ENCODE data around the gene LRRC25. TPM values are rescaled to one million over a fixed set of nuclear protein-coding genes. Genes with fewer than 3 reads are reported as not detected.
"Not testable (repeated sequence)": the region's sequence is repeated elsewhere in the genome, so short reads cannot be mapped to it uniquely, and the experiment has no call there.

Gene LRRC25
- total and polyA plus RNA-seq, 7 experiments from 2014 or later = 0.15 to 68.6 (median 0.76) TPM

- POLR2A ChIA-PET; H3K27me3 ChIP-seq (ENCODE audit: control insufficient read depth in 2 of 2, insufficient read depth in 2 of 2, low read length in 2 of 2); H3K27ac ChIP-seq (ENCODE audit: low read depth, low read length); H3K27ac Mint-ChIP-seq; H3K4me3 Mint-ChIP-seq; H3K27me3 Mint-ChIP-seq; ATAC-seq; H3K9me3 Mint-ChIP-seq; H3K9me3 ChIP-seq (ENCODE audit: control insufficient read depth in 2 of 3, low read length in 3 of 3); DNase-seq; intact Hi-C loops (cut with micrococcal nuclease); H3K4me3 ChIP-seq (ENCODE audit: low read length); H3K4me1 Mint-ChIP-seq; H3K4me1 ChIP-seq (ENCODE audit: control insufficient read depth in 2 of 2, insufficient read depth in 2 of 2, low read length in 2 of 2): not testable (repeated sequence)
- peaks cover 4 to 55% (median 34%) of the 10 kb centered on the region in 5 donors for H3K36me3 Mint-ChIP-seq
- peaks cover 3 to 45% (median 5%) of the 10 kb centered on the region in 3 experiments for H3K36me3 ChIP-seq (ENCODE audit: control insufficient read depth in 2 of 3, insufficient read depth in 3 of 3, low read length in 3 of 3)
- CTCF ChIA-PET = interaction anchor here (0.7 kb wide), 1 partner anchor 84 kb away, joined by 3 read pairs; no protein-coding TSS in a partner anchor
These were observed 33.1 kb downstream of the LRRC25 start for GRCh38 chr19:18364277-18364825.

DNA sequence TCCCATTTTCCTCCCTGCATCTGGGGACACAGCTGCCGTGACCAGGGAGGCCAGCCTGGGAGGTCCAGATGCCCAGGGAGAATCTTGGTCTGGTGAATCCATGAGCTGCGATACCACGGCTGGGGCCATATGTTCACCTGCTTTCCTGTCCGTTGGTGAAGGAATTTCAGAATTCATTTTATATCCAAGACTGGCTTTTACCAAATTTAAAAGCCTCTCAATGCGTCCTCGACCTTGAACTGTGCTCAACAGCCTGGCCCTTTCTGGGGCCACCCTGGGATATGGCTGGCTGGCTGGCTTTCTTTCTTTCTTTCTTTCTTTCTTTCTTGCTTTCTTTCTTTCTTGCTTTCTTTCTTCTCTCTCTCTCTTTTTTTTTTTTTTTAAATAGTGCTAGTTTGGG, 33.6 kb downstream of the LRRC25 start:
- no peak overlapping the region for H3K27ac ChIP-seq (ENCODE audit: low read depth, low read length)
- no peaks in the 10 kb centered on the region for H3K4me1 ChIP-seq (ENCODE audit: control insufficient read depth in 2 of 2, insufficient read depth in 2 of 2, low read length in 2 of 2)
- Mint-ChIP-seq H3K9me3 (no peaks in the 10 kb centered on the region), H3K27me3 (no peaks in the 10 kb centered on the region), H3K36me3 (peaks cover 4 to 58% (median 38%) of the 10 kb centered on the region in 5 donors), H3K4me1 (no peaks in the 10 kb centered on the region), H3K27ac (no peak overlapping the region), H3K4me3 (no peak overlapping the region)
- DNase-seq = no peak
- H3K9me3 ChIP-seq (ENCODE audit: control insufficient read depth in 2 of 3, low read length in 3 of 3) = peaks cover 0 to 3% (median 0%) of the 10 kb centered on the region in 3 experiments
- ChIA-PET POLR2A (interaction anchor here (0.6 kb wide), 1 partner anchor 274 kb away, joined by 3 read pairs; no protein-coding TSS in a partner anchor), CTCF (no interaction called here)
- no peaks in the 10 kb centered on the region for H3K27me3 ChIP-seq (ENCODE audit: control insufficient read depth in 2 of 2, insufficient read depth in 2 of 2, low read length in 2 of 2)
- no peak overlapping the region for H3K4me3 ChIP-seq (ENCODE audit: low read length)
- H3K36me3 ChIP-seq (ENCODE audit: control insufficient read depth in 2 of 3, insufficient read depth in 3 of 3, low read length in 3 of 3) = peaks cover 3 to 50% (median 5%) of the 10 kb centered on the region in 3 experiments
- intact Hi-C loops (cut with micrococcal nuclease) = no loop called here
- ATAC-seq = no peak

GRCh38 chr19:18362934-18363542, 34.4 kb downstream of the LRRC25 start:
- Mint-ChIP-seq H3K27ac (no peak overlapping the region), H3K9me3 (no peaks in the 10 kb centered on the region), H3K4me1 (no peaks in the 10 kb centered on the region), H3K36me3 (peaks cover 4 to 62% (median 38%) of the 10 kb centered on the region in 5 donors), H3K4me3 (no peak overlapping the region), H3K27me3 (no peaks in the 10 kb centered on the region)
- ChIA-PET CTCF (no interaction called here), POLR2A (interaction anchor here (0.6 to 1.0 kb wide), 2 partner anchors 21 to 275 kb away, joined by 3 read pairs; no protein-coding TSS in a partner anchor)
- Histone ChIP-seq H3K4me1 (ENCODE audit: control insufficient read depth in 2 of 2, insufficient read depth in 2 of 2, low read length in 2 of 2) (no peaks in the 10 kb centered on the region), H3K9me3 (ENCODE audit: control insufficient read depth in 2 of 3, low read length in 3 of 3) (peaks cover 0 to 3% (median 0%) of the 10 kb centered on the region in 3 experiments), H3K27ac (ENCODE audit: low read depth, low read length) (no peak overlapping the region), H3K36me3 (ENCODE audit: control insufficient read depth in 2 of 3, insufficient read depth in 3 of 3, low read length in 3 of 3) (peaks cover 3 to 55% (median 5%) of the 10 kb centered on the region in 3 experiments), H3K4me3 (ENCODE audit: low read length) (no peak overlapping the region), H3K27me3 (ENCODE audit: control insufficient read depth in 2 of 2, insufficient read depth in 2 of 2, low read length in 2 of 2) (no peaks in the 10 kb centered on the region)
- ATAC-seq (no peak), DNase-seq (no peak)
- intact Hi-C loops (cut with micrococcal nuclease) = no loop called here

- intact Hi-C loops (cut with micrococcal nuclease) = no loop called here
- H3K36me3 ChIP-seq (ENCODE audit: control insufficient read depth in 2 of 3, insufficient read depth in 3 of 3, low read length in 3 of 3) = peaks cover 5 to 69% (median 7%) of the 10 kb centered on the region in 3 experiments
- peaks cover 0 to 3% (median 0%) of the 10 kb centered on the region in 3 experiments for H3K9me3 ChIP-seq (ENCODE audit: control insufficient read depth in 2 of 3, low read length in 3 of 3)
- CTCF ChIA-PET = interaction anchor here (0.7 kb wide), 1 partner anchor 9 kb away, joined by 3 read pairs; no protein-coding TSS in a partner anchor
- POLR2A ChIA-PET = no interaction called here
- ATAC-seq (no peak), DNase-seq (no peak)
- no peaks in the 10 kb centered on the region for H3K4me1 ChIP-seq (ENCODE audit: control insufficient read depth in 2 of 2, insufficient read depth in 2 of 2, low read length in 2 of 2)
- Mint-ChIP-seq H3K27ac (peak overlapping the region in 1 of 9 donors; percentile 55), H3K9me3 (no peaks in the 10 kb centered on the region), H3K4me3 (no peak overlapping the region), H3K36me3 (peaks cover 4 to 73% (median 44%) of the 10 kb centered on the region in 5 donors), H3K27me3 (no peaks in the 10 kb centered on the region), H3K4me1 (no peaks in the 10 kb centered on the region)
- H3K27ac ChIP-seq (ENCODE audit: low read depth, low read length) = no peak overlapping the region
- H3K4me3 ChIP-seq (ENCODE audit: low read length) = no peak overlapping the region
- H3K27me3 ChIP-seq (ENCODE audit: control insufficient read depth in 2 of 2, insufficient read depth in 2 of 2, low read length in 2 of 2) = no peaks in the 10 kb centered on the region
These were observed 35.8 kb downstream of the LRRC25 start for GRCh38 chr19:18361646-18362045.

DNA sequence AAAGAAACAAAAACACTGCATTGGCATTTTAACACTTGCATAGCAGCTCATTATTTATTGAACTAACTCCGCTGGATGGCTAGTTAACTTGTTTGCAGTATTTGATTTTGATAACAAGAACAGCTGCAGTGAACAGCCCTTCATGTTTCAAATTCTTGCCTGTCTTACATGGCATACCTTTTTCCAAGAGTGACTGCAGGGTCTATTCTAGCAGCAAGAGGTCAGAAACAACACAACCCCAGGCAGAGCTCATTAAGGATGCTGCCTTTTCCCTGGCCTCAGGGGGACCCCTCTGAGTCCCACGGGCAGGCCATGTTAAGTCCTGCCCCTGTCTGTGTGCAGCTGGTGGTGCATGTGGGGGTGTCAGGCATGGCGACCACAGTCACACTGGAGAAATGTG, 40.4 kb downstream of the LRRC25 start:
- ChIA-PET CTCF (no interaction called here), POLR2A (no interaction called here)
- Mint-ChIP-seq H3K4me1 (no peaks in the 10 kb centered on the region), H3K27me3 (no peaks in the 10 kb centered on the region), H3K27ac (no peak overlapping the region), H3K9me3 (no peaks in the 10 kb centered on the region), H3K4me3 (no peak overlapping the region), H3K36me3 (peaks cover 4 to 48% (median 28%) of the 10 kb centered on the region in 5 donors)
- Histone ChIP-seq H3K27me3 (ENCODE audit: control insufficient read depth in 2 of 2, insufficient read depth in 2 of 2, low read length in 2 of 2) (no peaks in the 10 kb centered on the region), H3K4me1 (ENCODE audit: control insufficient read depth in 2 of 2, insufficient read depth in 2 of 2, low read length in 2 of 2) (no peaks in the 10 kb centered on the region), H3K36me3 (ENCODE audit: control insufficient read depth in 2 of 3, insufficient read depth in 3 of 3, low read length in 3 of 3) (peaks cover 5 to 53% (median 7%) of the 10 kb centered on the region in 3 experiments), H3K27ac (ENCODE audit: low read depth, low read length) (no peak overlapping the region), H3K4me3 (ENCODE audit: low read length) (no peak overlapping the region), H3K9me3 (ENCODE audit: control insufficient read depth in 2 of 3, low read length in 3 of 3) (no peaks in the 10 kb centered on the region)
- DNase-seq = no peak
- ATAC-seq = no peak
- intact Hi-C loops (cut with micrococcal nuclease) = no loop called here

DNA sequence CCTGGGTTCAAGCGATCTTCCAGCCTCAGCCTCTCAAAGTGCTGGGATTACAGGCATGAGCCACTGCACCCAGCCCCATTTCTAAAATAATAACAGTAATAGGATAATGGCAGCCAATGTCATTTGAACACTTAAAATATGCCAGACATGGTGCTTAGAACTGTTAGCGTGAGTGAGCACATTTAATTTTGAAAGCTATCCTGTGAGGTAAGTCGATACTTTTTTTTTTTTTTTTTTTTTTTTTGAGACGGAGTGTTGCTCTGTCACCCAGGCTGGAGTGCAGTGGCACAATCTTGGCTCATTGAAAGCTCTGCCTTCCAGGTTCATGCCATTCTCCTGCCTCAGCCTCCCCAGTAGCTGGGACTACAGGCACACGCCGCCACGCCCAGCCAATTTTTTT, 42.7 kb downstream of the LRRC25 start:
- intact Hi-C loops (cut with micrococcal nuclease); H3K27ac ChIP-seq (ENCODE audit: low read depth, low read length); H3K27ac Mint-ChIP-seq; H3K4me3 Mint-ChIP-seq; ATAC-seq; H3K9me3 Mint-ChIP-seq; H3K4me3 ChIP-seq (ENCODE audit: low read length); POLR2A ChIA-PET; H3K4me1 ChIP-seq (ENCODE audit: control insufficient read depth in 2 of 2, insufficient read depth in 2 of 2, low read length in 2 of 2); H3K27me3 ChIP-seq (ENCODE audit: control insufficient read depth in 2 of 2, insufficient read depth in 2 of 2, low read length in 2 of 2); DNase-seq; H3K4me1 Mint-ChIP-seq; H3K27me3 Mint-ChIP-seq; H3K9me3 ChIP-seq (ENCODE audit: control insufficient read depth in 2 of 3, low read length in 3 of 3): not testable (repeated sequence)
- CTCF ChIA-PET = interaction anchor here (0.6 kb wide), 1 partner anchor 44 kb away, joined by 4 read pairs; no protein-coding TSS in a partner anchor
- H3K36me3 ChIP-seq (ENCODE audit: control insufficient read depth in 2 of 3, insufficient read depth in 3 of 3, low read length in 3 of 3) = peaks cover 0 to 47% (median 6%) of the 10 kb centered on the region in 3 experiments
- H3K36me3 Mint-ChIP-seq = peaks cover 0 to 48% (median 28%) of the 10 kb centered on the region in 5 donors

Measured in naive thymus-derived CD4-positive, alpha-beta T cell (primary cell).